Heart left ventricle (tissue), 13 donors: ENCODE data around the gene ZNF683.

Source experiments
- POLR2A ChIP-seq, 2 donors: fragments of 450-650 bp; IDR thresholded peaks; one replicate each; pipeline ENCODE4 v1.6.1; 2017; ENCODE audit warnings: antibody characterized with exemption in 2 of 2, mild to moderate bottlenecking in 2 of 2, moderate library complexity in 2 of 2
- TF ChIP-seq, protein P1 (sequence below), 12 donors: fragments of 200-600 bp; sonication (generic) in 4 of 12; IDR thresholded peaks; one replicate each; pipeline versions ENCODE4 v1.5.0 to v1.8.0; 2018 to 2022; ENCODE audit warnings: antibody characterized with exemption in 12 of 12, mild to moderate bottlenecking in 5 of 12
- donor health status: ischemic (EF 13 %, LVEDD 7.1; RV severe dilation, severe dysfunction).
- donor health status: DM: no; HTN: yes; CAD: no.
- donor health status: DM: no; HTN: no; CAD: no.
- donor health status: ischemic (EF 25% LVEDD 6.9; RV normal size, moderate dysfunction).
- donor health status: ischemic (EF 25% LVEDD 5.7; RV mildly dilated, moderate dysfunction).
- donor health status: ischemic (EF 35%, LVEDD 5.7; RV mildly dilated, moderate dysfunction).
- donor health status: nonischemic (EF 11% LVEDD 7.7; RV severe dilation, severe dysfunction).
- donor health status: DM: yes; HTN: yes; CAD: no.
- donor health status: PGD.
- donor health status: ischemic (EF 29% LVEDD 5.4; RV normal size, mild dysfunction).
- donor health status: nonischemic (EF 23%, LVEDD 6.1; RV moderate dilation, normal function).

DNA sequence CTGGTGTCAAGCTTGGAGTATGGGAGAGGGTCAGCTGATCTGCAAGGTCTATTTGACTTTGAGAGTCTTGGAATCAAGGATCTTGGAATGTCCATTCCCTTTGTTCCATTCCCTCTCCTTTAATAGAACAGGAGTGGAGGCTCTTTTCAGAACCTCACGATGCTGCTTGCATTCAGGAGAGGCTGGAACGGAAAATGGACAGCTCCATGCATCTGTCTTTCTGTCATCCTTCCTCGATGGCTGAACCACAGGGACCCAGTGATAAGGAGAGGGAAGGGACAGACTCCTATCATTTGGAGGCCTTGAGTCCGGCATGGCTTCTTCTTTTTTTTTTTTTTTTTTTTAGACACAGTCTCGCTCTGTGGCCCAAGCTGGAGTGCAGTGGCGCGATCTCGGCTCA, 23.2 kb upstream of the ZNF683 start:
- TF ChIP-seq, protein P1, sequence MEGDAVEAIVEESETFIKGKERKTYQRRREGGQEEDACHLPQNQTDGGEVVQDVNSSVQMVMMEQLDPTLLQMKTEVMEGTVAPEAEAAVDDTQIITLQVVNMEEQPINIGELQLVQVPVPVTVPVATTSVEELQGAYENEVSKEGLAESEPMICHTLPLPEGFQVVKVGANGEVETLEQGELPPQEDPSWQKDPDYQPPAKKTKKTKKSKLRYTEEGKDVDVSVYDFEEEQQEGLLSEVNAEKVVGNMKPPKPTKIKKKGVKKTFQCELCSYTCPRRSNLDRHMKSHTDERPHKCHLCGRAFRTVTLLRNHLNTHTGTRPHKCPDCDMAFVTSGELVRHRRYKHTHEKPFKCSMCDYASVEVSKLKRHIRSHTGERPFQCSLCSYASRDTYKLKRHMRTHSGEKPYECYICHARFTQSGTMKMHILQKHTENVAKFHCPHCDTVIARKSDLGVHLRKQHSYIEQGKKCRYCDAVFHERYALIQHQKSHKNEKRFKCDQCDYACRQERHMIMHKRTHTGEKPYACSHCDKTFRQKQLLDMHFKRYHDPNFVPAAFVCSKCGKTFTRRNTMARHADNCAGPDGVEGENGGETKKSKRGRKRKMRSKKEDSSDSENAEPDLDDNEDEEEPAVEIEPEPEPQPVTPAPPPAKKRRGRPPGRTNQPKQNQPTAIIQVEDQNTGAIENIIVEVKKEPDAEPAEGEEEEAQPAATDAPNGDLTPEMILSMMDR (IDR thresholded peaks at IDR 0.05), result no peak
- TF ChIP-seq POLR2A (IDR thresholded peaks at IDR 0.05), result no peak
